ENCODE results near the gene KRTAP5-11. TPM values are rescaled to one million over a fixed set of nuclear protein-coding genes. Genes with fewer than 3 reads are reported as not detected.
"Not testable (repeated sequence)": the region's sequence is repeated elsewhere in the genome, so short reads cannot be mapped to it uniquely, and the experiment has no call there.

KRTAP5-11 gene
- total RNA-seq, 1 donor from 2014 or later = not detected

DNA sequence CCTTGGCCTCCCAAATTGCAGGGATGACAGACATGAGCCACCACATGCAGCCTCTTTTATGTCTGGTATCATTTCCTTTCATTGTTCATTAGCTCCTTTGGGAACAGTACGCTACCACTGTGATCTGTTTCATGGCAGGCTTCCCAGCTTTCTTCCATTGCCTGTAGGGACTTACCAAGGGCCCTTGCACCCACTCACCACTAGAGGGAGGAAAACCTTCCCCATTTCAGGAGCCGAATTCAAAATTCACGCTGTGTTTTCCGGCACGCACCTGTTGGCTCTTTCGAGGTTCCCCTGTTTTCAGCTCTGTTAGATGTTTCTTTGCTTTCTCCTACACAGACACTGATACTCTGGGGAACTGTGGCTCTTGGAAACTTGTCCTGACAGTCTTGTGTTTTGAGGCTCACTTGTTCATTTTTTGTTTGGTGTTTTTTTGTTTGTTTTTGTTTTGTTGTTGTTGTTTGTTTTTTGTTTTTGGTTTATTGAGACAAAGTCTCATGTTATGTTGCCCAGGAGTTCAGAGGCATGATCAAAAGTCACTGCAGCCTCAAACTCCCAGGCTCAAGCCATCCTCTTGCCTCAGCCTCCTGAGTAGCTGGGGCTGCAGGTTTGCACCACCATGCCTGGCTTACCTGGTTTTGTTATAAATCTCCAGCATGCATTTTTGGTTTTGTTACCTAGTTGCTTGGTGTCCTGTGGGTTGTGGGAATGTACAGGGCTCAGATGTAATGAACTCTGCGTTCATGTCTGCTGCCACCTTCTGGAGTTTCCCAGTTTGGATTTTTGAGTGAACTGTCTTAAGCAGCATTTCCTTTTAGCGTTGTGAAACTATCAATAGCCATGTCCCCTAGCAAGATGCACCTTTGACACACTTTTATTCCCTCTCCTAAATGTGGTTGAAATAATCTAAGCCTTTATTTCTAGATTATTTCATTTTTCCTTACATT, 2.3 kb downstream of the KRTAP5-11 start:
- Mint-ChIP-seq H3K9me3 (no peaks in the 10 kb centered on the region), H3K27me3 (ENCODE audit: low read depth) (peaks cover 35% of the 10 kb centered on the region), H3K4me3 (no peak overlapping the region), H3K36me3 (no peaks in the 10 kb centered on the region), H3K4me1 (peaks cover 11% of the 10 kb centered on the region), H3K27ac (no peak overlapping the region)
- TF ChIP-seq CTCF (IDR thresholded peaks at IDR 0.05; ENCODE audit: unreplicated experiment) = peak; percentile 81
- DNase-seq (ENCODE audit: low spot score in 2 of 2, unreplicated experiment in 2 of 2) = peak in 1 of 2 experiments; percentile 51

DNA sequence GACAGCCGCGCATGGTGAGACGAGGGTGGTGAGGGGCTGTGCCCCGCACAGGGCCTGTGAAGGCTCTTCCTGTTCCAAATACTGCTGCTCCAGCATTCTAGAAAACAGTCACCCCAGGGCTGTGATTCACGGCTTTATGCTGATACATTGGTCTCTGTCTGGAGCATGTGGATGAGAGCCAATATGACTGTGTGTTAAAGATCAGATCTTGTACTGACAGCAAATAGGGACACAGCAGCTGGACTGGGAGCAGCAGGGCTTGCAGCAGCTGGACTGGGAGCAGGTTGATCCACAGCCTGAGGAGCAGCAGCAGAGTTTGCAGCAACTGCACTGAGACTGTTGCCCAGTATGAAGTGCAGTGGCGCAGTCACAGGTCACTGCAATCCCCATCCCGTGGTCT, 3.2 kb downstream of the KRTAP5-11 start:
- peaks cover 11% of the 10 kb centered on the region for H3K4me1 Mint-ChIP-seq
- not testable (repeated sequence) for H3K4me3 Mint-ChIP-seq; H3K27ac Mint-ChIP-seq; H3K9me3 Mint-ChIP-seq; H3K36me3 Mint-ChIP-seq; DNase-seq (ENCODE audit: low spot score in 2 of 2, unreplicated experiment in 2 of 2)
- H3K27me3 Mint-ChIP-seq (ENCODE audit: low read depth) = peaks cover 32% of the 10 kb centered on the region

DNA sequence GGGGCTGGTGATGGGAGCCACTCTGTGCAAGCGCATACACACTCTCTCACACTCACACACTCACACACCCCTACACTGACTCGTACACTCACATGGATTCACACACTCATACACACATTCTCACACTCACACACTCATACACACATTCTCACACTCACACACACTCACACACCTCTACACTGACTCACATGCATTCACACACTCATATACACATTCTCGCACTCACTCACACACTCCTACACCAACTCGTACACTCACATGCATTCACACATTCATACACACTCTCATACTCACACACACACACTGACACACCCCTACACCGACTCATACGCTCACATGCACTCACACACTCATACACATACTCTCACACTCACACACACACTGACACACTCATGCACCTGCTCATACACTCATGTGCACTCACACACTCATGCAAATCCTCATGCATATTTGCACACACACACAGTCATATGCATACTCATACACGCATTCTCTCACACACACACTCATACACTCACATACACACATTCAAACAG, 5.1 kb downstream of the KRTAP5-11 start:
- H3K4me3 Mint-ChIP-seq = no peak overlapping the region
- H3K27ac Mint-ChIP-seq = no peak overlapping the region
- DNase-seq (ENCODE audit: low spot score in 2 of 2, unreplicated experiment in 2 of 2) = no peak
- H3K9me3 Mint-ChIP-seq = no peaks in the 10 kb centered on the region
- H3K4me1 Mint-ChIP-seq = peaks cover 11% of the 10 kb centered on the region
- no peak for TF ChIP-seq CTCF (IDR thresholded peaks at IDR 0.05; ENCODE audit: unreplicated experiment)
- peaks cover 20% of the 10 kb centered on the region for H3K27me3 Mint-ChIP-seq (ENCODE audit: low read depth)
- H3K36me3 Mint-ChIP-seq = no peaks in the 10 kb centered on the region

DNA sequence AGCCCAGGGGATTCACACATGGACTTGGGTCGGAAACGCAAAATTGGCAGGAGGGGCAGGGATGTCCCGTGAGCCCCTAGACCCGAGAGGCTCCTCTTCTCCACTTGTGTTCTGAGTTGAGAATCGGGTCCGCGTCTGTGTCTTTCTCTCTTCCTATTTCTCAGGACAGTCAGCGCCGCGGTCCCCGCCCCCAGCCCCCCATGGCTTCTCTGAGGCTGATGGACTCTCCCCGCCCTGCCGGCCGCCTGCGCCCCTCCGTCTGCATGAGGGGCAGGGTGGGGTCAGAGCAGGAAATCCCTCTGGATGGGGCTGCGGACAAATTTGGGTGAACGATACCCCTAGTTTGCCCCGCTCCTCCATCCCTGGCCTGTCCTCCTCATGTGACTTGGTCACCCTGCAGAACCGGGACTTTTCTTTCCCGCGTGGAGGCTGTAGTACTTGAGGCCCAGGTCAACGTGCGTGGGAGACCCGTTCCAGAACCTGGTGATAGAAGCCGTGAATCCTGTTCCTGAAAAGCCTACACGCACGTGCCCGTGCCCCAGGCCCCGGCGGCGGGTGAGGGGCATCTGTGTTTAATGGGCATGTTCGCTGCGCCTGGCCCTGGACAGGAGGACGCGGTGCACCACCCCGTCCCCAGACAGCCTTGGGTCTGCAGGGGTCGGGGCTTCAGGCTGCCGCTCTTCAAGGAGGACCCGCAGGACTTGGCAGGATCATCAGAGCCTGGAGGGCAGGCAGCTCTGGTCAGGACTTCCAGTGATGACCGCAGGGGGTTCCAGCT, 5.8 kb downstream of the KRTAP5-11 start:
- peaks cover 11% of the 10 kb centered on the region for H3K4me1 Mint-ChIP-seq
- H3K27me3 Mint-ChIP-seq (ENCODE audit: low read depth) = peaks cover 16% of the 10 kb centered on the region

DNA sequence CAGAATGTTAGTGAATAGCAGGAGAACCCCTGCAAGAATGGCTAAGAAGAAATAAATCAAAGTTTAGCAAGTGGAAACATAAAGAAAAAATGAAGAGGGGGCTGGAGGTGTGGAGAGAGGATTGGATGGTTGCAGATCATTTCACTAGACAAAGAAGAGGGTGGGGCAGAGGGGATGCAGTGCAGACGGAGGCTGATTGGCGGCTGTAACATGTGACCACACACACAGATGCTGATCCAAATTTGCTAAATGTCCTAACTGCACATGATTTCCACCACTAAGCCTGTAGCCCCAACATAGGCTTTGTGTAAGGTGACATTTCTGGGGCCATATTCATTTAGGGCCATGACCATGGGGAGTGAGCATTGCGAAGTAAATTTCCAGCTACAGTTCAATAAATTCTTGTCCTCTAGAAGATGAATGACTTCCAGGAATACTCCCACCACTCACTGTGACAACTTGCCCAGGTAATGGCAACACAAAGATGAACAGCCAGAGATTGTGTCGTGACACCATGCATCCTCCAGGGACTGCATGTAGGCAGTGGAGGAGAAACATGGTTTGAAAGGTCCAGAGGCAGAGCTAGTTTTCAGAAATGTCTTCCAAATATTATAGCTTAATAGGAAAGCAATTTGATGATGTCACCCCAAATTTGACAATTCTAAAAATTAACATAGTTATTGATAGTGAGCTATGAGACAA, 6.8 kb downstream of the KRTAP5-11 start:
- peaks cover 9% of the 10 kb centered on the region for H3K4me1 Mint-ChIP-seq
- H3K9me3 Mint-ChIP-seq = no peaks in the 10 kb centered on the region
- H3K27me3 Mint-ChIP-seq (ENCODE audit: low read depth) = peaks cover 12% of the 10 kb centered on the region
- DNase-seq (ENCODE audit: low spot score in 2 of 2, unreplicated experiment in 2 of 2) = no peak
- no peak overlapping the region for H3K27ac Mint-ChIP-seq
- no peak for TF ChIP-seq CTCF (IDR thresholded peaks at IDR 0.05; ENCODE audit: unreplicated experiment)
- H3K4me3 Mint-ChIP-seq = no peak overlapping the region
- no peaks in the 10 kb centered on the region for H3K36me3 Mint-ChIP-seq

More for the DNA sequence above, 5.8 kb downstream of the KRTAP5-11 start:
- not testable (repeated sequence) for H3K36me3 Mint-ChIP-seq; H3K27ac Mint-ChIP-seq; H3K9me3 Mint-ChIP-seq; DNase-seq (ENCODE audit: low spot score in 2 of 2, unreplicated experiment in 2 of 2); H3K4me3 Mint-ChIP-seq

- H3K9me3 Mint-ChIP-seq = no peaks in the 10 kb centered on the region
- peaks cover 12% of the 10 kb centered on the region for H3K27me3 Mint-ChIP-seq (ENCODE audit: low read depth)
- no peak for TF ChIP-seq CTCF (IDR thresholded peaks at IDR 0.05; ENCODE audit: unreplicated experiment)
- H3K4me3 Mint-ChIP-seq = no peak overlapping the region
- no peak for DNase-seq (ENCODE audit: low spot score in 2 of 2, unreplicated experiment in 2 of 2)
- H3K27ac Mint-ChIP-seq = no peak overlapping the region
- no peaks in the 10 kb centered on the region for H3K36me3 Mint-ChIP-seq
- no peaks in the 10 kb centered on the region for H3K4me1 Mint-ChIP-seq
These were observed 8.3 kb downstream of the KRTAP5-11 start for GRCh38 chr11:71574418-71574817.
